CD4-positive, alpha-beta memory T cell (primary cell): Measurements from ENCODE around the gene GUCA1A. TPM values are rescaled to one million over a fixed set of nuclear protein-coding genes. Genes with fewer than 3 reads are reported as not detected.
"Not testable (repeated sequence)": the region's sequence is repeated elsewhere in the genome, so short reads cannot be mapped to it uniquely, and the experiment has no call there.

Experiments
- CTCF ChIA-PET: fragments of 350-600 bp; sonication (Branson Sonifier 250); formaldehyde crosslinking; loops from one replicate; lab custom pipeline; 2021; ENCODE audit warnings: inconsistent platforms; ENCODE audit not compliant: partially characterized antibody; lab: Charles Lee
- POLR2A ChIA-PET: fragments of 350-600 bp; sonication (Branson Sonifier 250); formaldehyde crosslinking; loops from one replicate; lab custom pipeline; 2021; ENCODE audit not compliant: partially characterized antibody; lab: Charles Lee
- DNase-seq, 5 donors: peaks; one replicate each; pipeline versions ENCODE4 v3.0.0 to v3.0.0-alpha.2; 2020 to 2022; ENCODE audit warnings: mixed read lengths in 1 of 5
- H3K27ac ChIP-seq: one replicate; pipeline ENCODE4 v1.7.0; 2013; ENCODE audit warnings: low read depth, low read length
- H3K27me3 ChIP-seq: 2 replicates; pipeline ENCODE4 v1.7.0; 2013; ENCODE audit warnings: mild to moderate bottlenecking, low read length, moderate library complexity; ENCODE audit not compliant: insufficient read depth
- H3K36me3 ChIP-seq: 2 replicates; pipeline ENCODE4 v1.7.0; 2013; ENCODE audit warnings: mild to moderate bottlenecking, low read length, moderate library complexity; ENCODE audit not compliant: insufficient read depth
- H3K4me1 ChIP-seq: 2 replicates; pipeline ENCODE4 v1.7.0; 2013; ENCODE audit warnings: mild to moderate bottlenecking, low read length, moderate library complexity; ENCODE audit not compliant: insufficient read depth
- H3K4me3 ChIP-seq, 2 donors: one replicate each; pipeline ENCODE4 v1.7.0; 2013; ENCODE audit warnings: low read length in 2 of 2, mild to moderate bottlenecking in 1 of 2
- H3K9me3 ChIP-seq, 2 donors: one replicate each; pipeline ENCODE4 v1.7.0; 2013; ENCODE audit warnings: low read length in 2 of 2, control low read depth in 1 of 2; ENCODE audit not compliant: control insufficient read depth in 1 of 2
- H3K27ac Mint-ChIP-seq, 7 donors: one replicate each; pipeline ENCODE4 v1.8.0; 2020 to 2021; ENCODE audit warnings: mixed read lengths in 7 of 7, mild to moderate bottlenecking in 6 of 7, inconsistent platforms in 3 of 7, moderate library complexity in 3 of 7
- H3K27me3 Mint-ChIP-seq, 2 donors: one replicate each; pipeline ENCODE4 v1.8.0; 2020 to 2021; ENCODE audit warnings: mixed read lengths in 2 of 2
- H3K36me3 Mint-ChIP-seq, 2 donors: one replicate each; pipeline ENCODE4 v1.8.0; 2020 to 2021; ENCODE audit warnings: mixed read lengths in 2 of 2, inconsistent platforms in 1 of 2, mild to moderate bottlenecking in 1 of 2
- H3K4me1 Mint-ChIP-seq, 4 donors: one replicate each; pipeline ENCODE4 v1.8.0; 2020 to 2021; ENCODE audit warnings: mixed read lengths in 4 of 4, mild to moderate bottlenecking in 1 of 4
- H3K4me3 Mint-ChIP-seq, 8 donors: one replicate each; pipeline ENCODE4 v1.8.0; 2020 to 2021; ENCODE audit warnings: mixed read lengths in 8 of 8, mild to moderate bottlenecking in 7 of 8, moderate library complexity in 6 of 8, inconsistent platforms in 3 of 8
- H3K9me3 Mint-ChIP-seq, 8 donors: one replicate each; pipeline ENCODE4 v1.8.0; 2020 to 2021; ENCODE audit warnings: mixed read lengths in 8 of 8, mild to moderate bottlenecking in 5 of 8, inconsistent platforms in 3 of 8, moderate library complexity in 1 of 8
- intact Hi-C: fragments of 100-400 bp; cut with micrococcal nuclease; formaldehyde crosslinking; loops from one replicate; pipeline ENCODE4 v1.15.1; 2023
- polyA plus RNA-seq, 2 donors: library from polyadenylated mRNA; unstranded; fragments of 300-500 nt; fragmentation: Illumina TruSeq; gene quantifications; one replicate each; pipeline ENCODE4 v1.2.3, GENCODE V29; 2021
- total RNA-seq, 2 experiments: library from RNA; stranded (reverse); gene quantifications; one replicate each; pipeline ENCODE4 v1.2.3, GENCODE V29; 2021

GUCA1A gene
- total and polyA plus RNA-seq, 4 experiments from 2014 or later: not detected

DNA sequence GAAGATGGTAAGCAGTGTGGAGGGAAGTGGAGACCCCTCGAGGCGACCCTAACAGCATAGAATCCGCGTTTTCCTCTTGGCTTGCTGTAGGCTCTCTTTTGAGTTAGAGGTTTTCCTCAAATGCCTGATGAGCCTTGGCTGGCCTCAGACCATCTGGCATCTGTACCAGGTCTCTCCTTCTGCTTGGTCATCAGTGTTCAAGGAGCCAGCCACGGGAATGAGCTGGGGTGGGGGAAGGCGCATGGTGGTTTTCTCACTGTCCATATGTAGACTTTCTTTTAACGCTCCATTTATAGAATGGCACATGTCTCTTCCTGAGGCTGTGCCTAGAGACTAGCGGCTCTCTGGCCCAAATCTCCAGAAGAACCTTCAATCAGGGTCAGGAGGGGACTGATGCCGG is 8.1 kb upstream of the GUCA1A start:
- DNase-seq: no peak
- H3K4me1 ChIP-seq: no peaks in the 10 kb centered on the region
- no peaks in the 10 kb centered on the region for H3K9me3 ChIP-seq
- no peak overlapping the region for H3K4me3 Mint-ChIP-seq
- no peak overlapping the region for H3K27ac ChIP-seq
- CTCF ChIA-PET: interaction anchor here (0.6 to 3.2 kb wide), 6 partner anchors 49 to 676 kb away, joined by 3 to 18 read pairs (median 4); partner anchors contain the start of gene PRICKLE4
- no peak overlapping the region for H3K27ac Mint-ChIP-seq
- no peaks in the 10 kb centered on the region for H3K36me3 ChIP-seq
- H3K36me3 Mint-ChIP-seq: no peaks in the 10 kb centered on the region
- H3K4me1 Mint-ChIP-seq: peaks cover 0 to 8% (median 2%) of the 10 kb centered on the region in 4 donors
- no peak overlapping the region for H3K4me3 ChIP-seq
- H3K27me3 ChIP-seq: no peaks in the 10 kb centered on the region
- peaks cover 8% of the 10 kb centered on the region in 2 donors for H3K27me3 Mint-ChIP-seq
- intact Hi-C loops: no loop called here
- peaks cover 0 to 2% (median 0%) of the 10 kb centered on the region in 8 donors for H3K9me3 Mint-ChIP-seq
- POLR2A ChIA-PET: no interaction called here

DNA sequence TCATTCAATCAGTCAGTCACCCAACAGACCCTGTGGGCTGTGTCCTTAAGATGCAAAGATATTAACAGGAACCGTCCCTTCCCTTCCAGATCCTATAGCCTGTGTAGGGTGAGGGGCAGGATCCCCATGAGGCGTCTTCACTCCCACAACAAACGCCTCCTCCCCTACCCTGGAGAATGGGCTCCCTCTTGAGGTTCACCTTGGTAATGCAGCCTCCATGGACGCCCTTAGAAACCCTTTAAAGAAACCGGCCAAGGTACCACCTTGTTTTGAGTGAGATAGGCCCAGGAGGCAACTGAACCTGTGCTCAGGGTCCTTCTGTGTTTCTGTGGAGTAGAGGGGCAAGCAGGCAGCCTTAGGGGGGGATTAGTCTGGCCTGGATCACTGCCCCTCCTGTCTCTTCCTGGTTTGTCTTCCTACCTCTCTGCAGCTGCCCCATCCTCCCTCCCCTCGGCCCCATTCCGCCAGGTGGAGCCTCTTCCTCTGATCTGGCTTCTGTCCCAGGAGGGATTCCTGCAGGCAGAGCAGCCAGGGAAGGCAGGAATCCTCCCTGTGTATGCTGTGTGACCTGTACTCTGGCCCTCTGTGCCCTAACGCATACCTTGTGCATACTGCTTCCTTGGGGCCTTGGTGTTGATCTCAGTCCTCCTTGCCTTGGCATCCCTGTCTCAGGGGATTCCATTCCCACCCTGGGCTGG is 6.6 kb upstream of the GUCA1A start:
- Histone ChIP-seq H3K27ac (no peak overlapping the region), H3K27me3 (no peaks in the 10 kb centered on the region), H3K4me3 (no peak overlapping the region), H3K36me3 (no peaks in the 10 kb centered on the region), H3K9me3 (no peaks in the 10 kb centered on the region), H3K4me1 (no peaks in the 10 kb centered on the region)
- peak overlapping the region in 2 of 7 donors; percentile 66 to 87 for H3K27ac Mint-ChIP-seq
- peaks cover 3 to 5% of the 10 kb centered on the region in 2 donors for H3K27me3 Mint-ChIP-seq
- peaks cover 0 to 8% (median 2%) of the 10 kb centered on the region in 4 donors for H3K4me1 Mint-ChIP-seq
- POLR2A ChIA-PET: no interaction called here
- H3K4me3 Mint-ChIP-seq: no peak overlapping the region
- H3K9me3 Mint-ChIP-seq: peaks cover 0 to 2% (median 0%) of the 10 kb centered on the region in 8 donors
- no peaks in the 10 kb centered on the region for H3K36me3 Mint-ChIP-seq
- CTCF ChIA-PET: interaction anchor here (1.4 to 3.2 kb wide), 4 partner anchors 319 to 381 kb away, joined by 3 to 18 read pairs (median 7); no protein-coding TSS in a partner anchor
- intact Hi-C loops: loop anchor here (1.0 kb wide), 6 partner anchors 91 to 386 kb away; partner anchors contain the start of gene PRICKLE4
- DNase-seq: peak; percentile 61 to 73 (median 67)

DNA sequence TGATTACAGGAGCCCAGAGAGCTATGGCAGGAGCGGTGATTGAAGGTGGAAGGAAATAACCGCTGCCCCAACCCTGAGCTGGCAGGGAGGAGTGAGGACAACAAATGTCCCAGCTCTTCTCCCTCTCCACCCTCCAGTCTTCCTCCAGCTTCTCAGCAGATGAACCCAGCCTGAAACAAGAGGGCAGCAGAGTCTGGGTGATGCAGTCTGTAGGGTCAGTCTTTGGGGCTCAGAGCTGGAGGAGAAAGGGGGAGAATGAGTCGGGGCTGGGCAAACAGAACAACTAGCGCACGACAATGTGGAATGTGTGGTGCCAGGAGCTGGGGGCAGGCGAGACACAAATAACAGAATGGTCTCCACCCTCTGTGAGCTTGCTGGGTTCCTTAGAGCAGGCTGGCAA is 4.5 kb upstream of the GUCA1A start:
- intact Hi-C loops: no loop called here
- peaks cover 0 to 8% (median 2%) of the 10 kb centered on the region in 4 donors for H3K4me1 Mint-ChIP-seq
- POLR2A ChIA-PET: no interaction called here
- peak overlapping the region in 1 of 8 donors; percentile 66 for H3K4me3 Mint-ChIP-seq
- DNase-seq: no peak
- Histone ChIP-seq H3K9me3 (no peaks in the 10 kb centered on the region), H3K4me1 (no peaks in the 10 kb centered on the region), H3K27me3 (no peaks in the 10 kb centered on the region), H3K4me3 (no peak overlapping the region), H3K36me3 (no peaks in the 10 kb centered on the region), H3K27ac (no peak overlapping the region)
- peaks cover 0 to 2% (median 0%) of the 10 kb centered on the region in 8 donors for H3K9me3 Mint-ChIP-seq
- H3K27ac Mint-ChIP-seq: no peak overlapping the region
- CTCF ChIA-PET: interaction anchor here (0.7 to 2.3 kb wide), 5 partner anchors 17 to 387 kb away, joined by 3 to 10 read pairs (median 3); no protein-coding TSS in a partner anchor
- H3K36me3 Mint-ChIP-seq: no peaks in the 10 kb centered on the region
- peaks cover 0 to 5% of the 10 kb centered on the region in 2 donors for H3K27me3 Mint-ChIP-seq

DNA sequence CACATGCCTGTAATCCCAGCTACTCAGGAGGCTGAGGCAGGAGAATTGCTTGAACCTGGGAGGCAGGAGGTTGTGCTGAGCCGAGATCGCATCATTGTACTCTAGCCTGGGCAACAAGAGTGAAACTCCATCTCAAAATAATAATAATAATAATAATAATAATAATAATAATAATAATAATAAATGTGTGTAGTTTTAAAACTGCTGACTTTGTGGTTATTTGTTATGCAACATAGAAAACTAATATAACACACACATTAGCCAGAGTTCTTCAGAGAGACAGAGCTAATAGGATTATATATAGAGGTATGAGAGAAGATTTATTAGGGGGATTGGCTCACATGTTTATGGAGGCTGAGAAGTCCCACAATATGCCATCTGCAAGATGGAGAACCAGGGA is 3.4 kb upstream of the GUCA1A start:
- H3K4me3 Mint-ChIP-seq, H3K27me3 Mint-ChIP-seq, H3K36me3 Mint-ChIP-seq, intact Hi-C loops, H3K27ac ChIP-seq, DNase-seq, H3K9me3 ChIP-seq, H3K27ac Mint-ChIP-seq, H3K27me3 ChIP-seq, H3K4me1 ChIP-seq, H3K9me3 Mint-ChIP-seq, H3K4me1 Mint-ChIP-seq, H3K4me3 ChIP-seq, H3K36me3 ChIP-seq: not testable (repeated sequence)
- ChIA-PET CTCF (interaction anchor here (1.0 kb wide), 1 partner anchor 388 kb away, joined by 4 read pairs; no protein-coding TSS in a partner anchor), POLR2A (interaction anchor here (0.6 kb wide), 1 partner anchor 11 kb away, joined by 5 read pairs; no protein-coding TSS in a partner anchor)

DNA sequence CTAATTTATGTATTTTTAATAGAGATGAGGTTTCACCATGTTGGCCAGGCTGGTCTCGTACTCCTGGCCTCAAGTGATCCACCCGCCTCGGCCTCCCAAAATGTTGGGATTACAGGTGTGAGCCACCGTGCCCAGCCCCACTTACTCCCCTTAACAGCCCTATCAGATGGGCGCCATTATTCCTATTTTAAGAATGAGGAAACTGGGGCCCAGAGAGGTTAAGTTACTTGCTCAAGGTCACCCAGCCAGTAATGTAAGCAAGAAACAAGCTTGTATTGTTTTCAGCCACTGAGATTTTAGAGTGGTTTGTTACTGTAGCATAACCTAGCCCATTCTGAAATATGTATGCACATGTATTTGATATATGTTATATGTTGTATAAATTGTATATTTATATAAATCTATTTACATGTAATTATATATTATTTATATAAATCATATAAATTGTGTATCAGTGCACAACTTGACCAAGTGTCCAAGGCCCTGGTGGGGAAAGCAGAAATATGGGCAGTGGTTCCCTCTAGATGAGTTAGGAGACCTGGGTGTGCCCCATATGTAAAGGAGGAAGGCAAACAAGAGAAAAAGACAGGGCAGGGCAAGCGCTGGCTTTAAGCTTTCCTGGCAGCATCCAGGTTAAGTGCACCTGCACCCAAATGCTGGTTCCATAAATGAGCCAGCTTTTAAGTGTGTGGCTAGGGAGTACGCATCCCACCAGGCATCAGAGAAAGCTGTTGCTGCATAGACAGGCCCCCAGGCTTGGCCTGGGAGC is 1.2 kb upstream of the GUCA1A start:
- Mint-ChIP-seq H3K36me3 (no peaks in the 10 kb centered on the region), H3K27me3 (no peaks in the 10 kb centered on the region), H3K9me3 (peaks cover 0 to 2% (median 0%) of the 10 kb centered on the region in 8 donors), H3K4me3 (no peak overlapping the region), H3K27ac (no peak overlapping the region), H3K4me1 (no peaks in the 10 kb centered on the region)
- no peak for DNase-seq
- Histone ChIP-seq H3K4me3 (no peak overlapping the region), H3K4me1 (no peaks in the 10 kb centered on the region), H3K27me3 (no peaks in the 10 kb centered on the region), H3K36me3 (no peaks in the 10 kb centered on the region), H3K9me3 (no peaks in the 10 kb centered on the region), H3K27ac (no peak overlapping the region)
- CTCF ChIA-PET: no interaction called here
- intact Hi-C loops: no loop called here
- POLR2A ChIA-PET: no interaction called here

DNA sequence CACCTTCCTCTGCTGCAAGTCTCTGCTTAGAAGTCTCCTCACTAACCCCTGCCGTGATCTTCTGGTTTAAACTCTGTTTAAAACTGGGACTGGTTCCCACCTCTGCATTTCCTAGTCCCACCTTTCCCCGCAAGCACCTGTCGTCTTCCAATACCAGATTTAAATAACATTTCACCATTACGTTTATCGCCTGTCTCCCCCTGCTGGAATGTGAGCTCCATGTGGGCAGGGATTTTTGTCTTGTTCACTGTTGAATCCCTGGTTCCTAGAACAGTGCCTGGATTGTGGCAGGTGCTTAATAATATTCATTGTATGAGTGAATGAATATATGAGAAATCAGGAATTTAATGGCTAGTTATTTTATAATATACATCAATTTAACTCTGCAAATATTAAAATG is 2.7 kb downstream of the GUCA1A start:
- no peak overlapping the region for H3K27ac Mint-ChIP-seq
- no peak for DNase-seq
- no peak overlapping the region for H3K4me3 ChIP-seq
- no peak overlapping the region for H3K4me3 Mint-ChIP-seq
- H3K9me3 Mint-ChIP-seq: peaks cover 0 to 2% (median 0%) of the 10 kb centered on the region in 8 donors
- ChIA-PET POLR2A (no interaction called here), CTCF (interaction anchor here (1.0 kb wide), 1 partner anchor 8 kb away, joined by 3 read pairs; no protein-coding TSS in a partner anchor)
- no peaks in the 10 kb centered on the region for H3K36me3 Mint-ChIP-seq
- intact Hi-C loops: no loop called here
- H3K27me3 Mint-ChIP-seq: peaks cover 0 to 5% of the 10 kb centered on the region in 2 donors
- H3K4me1 ChIP-seq: no peaks in the 10 kb centered on the region
- no peaks in the 10 kb centered on the region for H3K36me3 ChIP-seq
- no peaks in the 10 kb centered on the region for H3K27me3 ChIP-seq
- no peak overlapping the region for H3K27ac ChIP-seq
- no peaks in the 10 kb centered on the region for H3K9me3 ChIP-seq
- peaks cover 0 to 6% (median 0%) of the 10 kb centered on the region in 4 donors for H3K4me1 Mint-ChIP-seq

DNA sequence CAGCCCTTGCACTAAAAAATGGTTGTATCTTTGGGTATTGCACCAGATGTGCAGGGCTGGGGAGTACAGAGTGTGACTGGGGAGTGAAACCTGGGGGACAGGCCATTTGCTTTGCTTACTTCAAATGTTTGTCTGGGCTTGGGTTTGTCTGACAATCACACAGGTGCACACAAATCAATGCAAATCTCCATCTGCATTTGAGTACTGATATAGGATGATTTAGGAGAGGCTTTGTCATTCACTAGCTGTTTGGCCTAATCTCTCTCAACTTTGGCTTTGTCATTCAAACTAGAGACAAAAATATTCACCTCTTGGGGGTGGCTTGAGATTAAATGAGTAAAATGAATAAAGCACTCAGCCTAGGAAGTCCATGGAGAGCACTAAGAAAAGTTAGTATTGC is 3.8 kb downstream of the GUCA1A start:
- H3K27ac Mint-ChIP-seq: no peak overlapping the region
- no peak for DNase-seq
- no peaks in the 10 kb centered on the region for H3K36me3 Mint-ChIP-seq
- H3K27me3 Mint-ChIP-seq: peaks cover 0 to 7% of the 10 kb centered on the region in 2 donors
- peaks cover 0 to 6% (median 0%) of the 10 kb centered on the region in 4 donors for H3K4me1 Mint-ChIP-seq
- Histone ChIP-seq H3K4me3 (no peak overlapping the region), H3K4me1 (no peaks in the 10 kb centered on the region), H3K27me3 (no peaks in the 10 kb centered on the region), H3K36me3 (no peaks in the 10 kb centered on the region), H3K9me3 (no peaks in the 10 kb centered on the region), H3K27ac (no peak overlapping the region)
- ChIA-PET CTCF (no interaction called here), POLR2A (no interaction called here)
- intact Hi-C loops: no loop called here
- peaks cover 0 to 2% (median 0%) of the 10 kb centered on the region in 8 donors for H3K9me3 Mint-ChIP-seq
- no peak overlapping the region for H3K4me3 Mint-ChIP-seq
